ENCODE results near the gene TRIOBP.
"Not testable (repeated sequence)": the region's sequence is repeated elsewhere in the genome, so short reads cannot be mapped to it uniquely, and the experiment has no call there.

The TRIOBP gene, protein sequence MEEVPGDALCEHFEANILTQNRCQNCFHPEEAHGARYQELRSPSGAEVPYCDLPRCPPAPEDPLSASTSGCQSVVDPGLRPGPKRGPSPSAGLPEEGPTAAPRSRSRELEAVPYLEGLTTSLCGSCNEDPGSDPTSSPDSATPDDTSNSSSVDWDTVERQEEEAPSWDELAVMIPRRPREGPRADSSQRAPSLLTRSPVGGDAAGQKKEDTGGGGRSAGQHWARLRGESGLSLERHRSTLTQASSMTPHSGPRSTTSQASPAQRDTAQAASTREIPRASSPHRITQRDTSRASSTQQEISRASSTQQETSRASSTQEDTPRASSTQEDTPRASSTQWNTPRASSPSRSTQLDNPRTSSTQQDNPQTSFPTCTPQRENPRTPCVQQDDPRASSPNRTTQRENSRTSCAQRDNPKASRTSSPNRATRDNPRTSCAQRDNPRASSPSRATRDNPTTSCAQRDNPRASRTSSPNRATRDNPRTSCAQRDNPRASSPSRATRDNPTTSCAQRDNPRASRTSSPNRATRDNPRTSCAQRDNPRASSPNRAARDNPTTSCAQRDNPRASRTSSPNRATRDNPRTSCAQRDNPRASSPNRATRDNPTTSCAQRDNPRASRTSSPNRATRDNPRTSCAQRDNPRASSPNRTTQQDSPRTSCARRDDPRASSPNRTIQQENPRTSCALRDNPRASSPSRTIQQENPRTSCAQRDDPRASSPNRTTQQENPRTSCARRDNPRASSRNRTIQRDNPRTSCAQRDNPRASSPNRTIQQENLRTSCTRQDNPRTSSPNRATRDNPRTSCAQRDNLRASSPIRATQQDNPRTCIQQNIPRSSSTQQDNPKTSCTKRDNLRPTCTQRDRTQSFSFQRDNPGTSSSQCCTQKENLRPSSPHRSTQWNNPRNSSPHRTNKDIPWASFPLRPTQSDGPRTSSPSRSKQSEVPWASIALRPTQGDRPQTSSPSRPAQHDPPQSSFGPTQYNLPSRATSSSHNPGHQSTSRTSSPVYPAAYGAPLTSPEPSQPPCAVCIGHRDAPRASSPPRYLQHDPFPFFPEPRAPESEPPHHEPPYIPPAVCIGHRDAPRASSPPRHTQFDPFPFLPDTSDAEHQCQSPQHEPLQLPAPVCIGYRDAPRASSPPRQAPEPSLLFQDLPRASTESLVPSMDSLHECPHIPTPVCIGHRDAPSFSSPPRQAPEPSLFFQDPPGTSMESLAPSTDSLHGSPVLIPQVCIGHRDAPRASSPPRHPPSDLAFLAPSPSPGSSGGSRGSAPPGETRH (N-terminal part only)

DNA sequence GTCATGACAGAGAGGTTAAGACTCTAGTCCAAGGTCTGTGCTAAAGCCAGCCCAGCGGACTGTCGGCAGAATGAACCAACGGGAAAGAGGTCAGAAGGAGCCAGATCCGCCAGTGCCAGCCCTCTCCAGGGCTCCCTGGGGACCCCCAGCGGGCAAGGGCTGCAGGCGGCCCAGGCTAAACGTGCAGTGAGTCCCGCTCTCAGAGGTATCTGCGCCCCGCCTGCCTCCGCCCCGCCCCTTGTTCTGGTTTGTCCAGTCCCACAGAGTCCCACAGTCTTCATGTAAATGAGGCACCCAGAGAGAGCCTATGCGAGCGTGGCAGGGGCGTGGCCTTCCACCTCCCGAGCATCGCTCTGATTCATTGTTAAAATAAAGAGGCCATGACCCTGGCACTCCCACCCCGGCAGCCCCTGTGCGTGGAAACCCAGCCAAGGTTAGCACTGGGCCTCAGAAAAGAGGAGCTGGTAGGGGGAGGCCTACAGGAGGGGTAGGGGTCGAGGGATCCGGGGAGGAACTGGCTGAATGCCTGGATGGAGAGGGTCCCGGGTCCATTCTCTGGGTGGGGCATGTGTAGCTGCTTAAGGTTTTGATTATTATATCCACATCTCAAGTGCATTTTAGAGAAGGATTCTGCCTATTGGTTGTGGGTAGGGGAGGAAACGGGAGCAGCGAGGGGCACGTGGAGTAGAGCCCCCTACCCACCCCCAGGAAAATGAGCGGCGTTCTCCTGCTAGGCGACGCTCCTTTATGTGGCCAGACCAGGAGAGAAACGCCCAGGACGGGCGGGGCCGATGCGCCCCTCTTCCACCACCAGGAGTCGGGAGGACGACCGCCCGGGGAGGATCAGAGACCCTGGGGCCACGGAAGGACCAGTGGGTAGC, at the start of gene TRIOBP:
TRIOBP (plus strand) TSS at position 392 of the 881 bp plus-strand sequence. CDS start 4,318 bp downstream, outside the sequence.
- DNase-seq (ENCODE audit: low read depth in 2 of 2, low spot score in 1 of 2), result peak; percentile 52 to 71

GRCh38 chr22:37647317-37647716, 49.5 kb upstream of the TRIOBP start:
- no peak for DNase-seq (ENCODE audit: low read depth in 2 of 2, low spot score in 1 of 2)

DNA sequence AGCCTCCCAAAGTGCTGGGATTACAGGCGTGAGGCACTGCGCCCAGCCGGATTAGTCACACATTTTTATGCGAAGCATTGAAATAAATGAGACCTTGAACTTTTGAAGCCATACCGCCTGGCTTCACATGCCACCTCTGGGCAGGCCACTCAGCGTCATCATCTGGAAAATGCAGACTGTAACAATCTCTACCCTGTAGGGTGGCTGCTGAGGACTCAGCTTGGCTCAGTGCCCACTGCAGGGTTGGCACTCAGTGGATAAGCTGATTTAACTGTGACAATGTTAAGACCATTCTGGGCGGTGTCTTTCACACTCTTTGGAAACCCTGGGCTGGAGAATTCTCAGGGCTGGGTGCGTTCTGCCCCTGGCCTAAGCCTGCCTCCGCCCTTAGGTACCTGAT, 48.9 kb upstream of the TRIOBP start:
- DNase-seq (ENCODE audit: low read depth in 2 of 2, low spot score in 1 of 2), result no peak

- DNase-seq (ENCODE audit: low read depth in 2 of 2, low spot score in 1 of 2), result no peak
These were observed 46.2 kb upstream of the TRIOBP start for GRCh38 chr22:37650463-37651136.

DNA sequence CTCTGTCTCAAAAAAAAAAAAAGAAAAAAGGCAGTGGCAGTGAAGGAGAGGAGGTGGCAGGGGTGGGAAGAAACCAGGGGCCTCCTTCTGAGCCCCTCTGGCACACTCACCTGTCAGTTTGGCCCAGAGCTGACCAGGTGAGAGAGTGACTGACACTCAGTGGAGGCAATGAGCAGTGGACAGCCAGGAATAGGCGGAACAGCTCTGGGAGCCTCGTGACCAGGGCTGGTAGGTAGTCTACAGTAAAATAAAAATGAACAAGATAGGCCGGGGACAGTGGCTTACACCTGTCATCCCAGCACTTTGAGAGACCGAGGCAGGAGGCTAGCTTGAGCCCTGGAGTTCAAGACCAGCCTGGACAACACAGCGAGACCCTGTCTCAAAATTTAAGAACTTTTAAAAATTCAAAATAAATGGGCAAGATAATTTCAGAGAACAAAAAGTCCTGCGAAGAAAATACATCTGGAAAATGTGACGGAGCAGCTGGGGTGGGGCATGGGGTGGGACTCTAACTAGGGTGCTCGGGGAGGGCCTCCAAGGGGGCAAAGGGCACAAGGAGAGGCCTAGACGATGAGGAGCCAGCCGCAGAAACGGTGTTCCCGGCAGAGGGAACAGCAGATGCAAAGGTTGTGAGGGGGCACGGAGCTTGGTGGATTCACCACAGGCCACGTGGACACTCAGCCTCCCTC, 42.1 kb upstream of the TRIOBP start:
- DNase-seq (ENCODE audit: low read depth in 2 of 2, low spot score in 1 of 2), result no peak

- DNase-seq (ENCODE audit: low read depth in 2 of 2, low spot score in 1 of 2), result no peak
These were observed 41.6 kb upstream of the TRIOBP start for GRCh38 chr22:37655252-37655563.

DNA sequence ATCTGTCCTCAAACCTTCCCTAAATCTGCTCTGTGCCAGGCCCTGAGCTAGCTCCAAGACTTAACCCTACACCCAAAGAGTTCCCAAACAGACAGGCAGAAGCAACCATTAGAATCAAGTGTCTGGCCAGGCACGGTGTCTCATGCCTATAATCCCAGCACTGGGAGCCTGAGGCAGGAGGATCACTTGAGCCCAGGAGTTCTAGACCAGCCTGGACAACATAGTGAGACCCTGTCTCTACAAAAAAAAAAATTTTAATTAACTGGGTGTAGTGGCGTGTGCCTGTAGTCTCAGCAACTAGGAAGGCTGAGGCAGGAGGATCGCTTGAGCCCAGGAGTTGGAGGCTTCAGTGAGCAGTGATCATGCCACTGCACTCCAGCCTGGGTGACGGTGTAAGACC, 40.3 kb upstream of the TRIOBP start:
- DNase-seq (ENCODE audit: low read depth in 2 of 2, low spot score in 1 of 2), result not testable (repeated sequence)

- no peak for DNase-seq (ENCODE audit: low read depth in 2 of 2, low spot score in 1 of 2)
These were observed 39.2 kb upstream of the TRIOBP start for GRCh38 chr22:37657590-37658132.

DNA sequence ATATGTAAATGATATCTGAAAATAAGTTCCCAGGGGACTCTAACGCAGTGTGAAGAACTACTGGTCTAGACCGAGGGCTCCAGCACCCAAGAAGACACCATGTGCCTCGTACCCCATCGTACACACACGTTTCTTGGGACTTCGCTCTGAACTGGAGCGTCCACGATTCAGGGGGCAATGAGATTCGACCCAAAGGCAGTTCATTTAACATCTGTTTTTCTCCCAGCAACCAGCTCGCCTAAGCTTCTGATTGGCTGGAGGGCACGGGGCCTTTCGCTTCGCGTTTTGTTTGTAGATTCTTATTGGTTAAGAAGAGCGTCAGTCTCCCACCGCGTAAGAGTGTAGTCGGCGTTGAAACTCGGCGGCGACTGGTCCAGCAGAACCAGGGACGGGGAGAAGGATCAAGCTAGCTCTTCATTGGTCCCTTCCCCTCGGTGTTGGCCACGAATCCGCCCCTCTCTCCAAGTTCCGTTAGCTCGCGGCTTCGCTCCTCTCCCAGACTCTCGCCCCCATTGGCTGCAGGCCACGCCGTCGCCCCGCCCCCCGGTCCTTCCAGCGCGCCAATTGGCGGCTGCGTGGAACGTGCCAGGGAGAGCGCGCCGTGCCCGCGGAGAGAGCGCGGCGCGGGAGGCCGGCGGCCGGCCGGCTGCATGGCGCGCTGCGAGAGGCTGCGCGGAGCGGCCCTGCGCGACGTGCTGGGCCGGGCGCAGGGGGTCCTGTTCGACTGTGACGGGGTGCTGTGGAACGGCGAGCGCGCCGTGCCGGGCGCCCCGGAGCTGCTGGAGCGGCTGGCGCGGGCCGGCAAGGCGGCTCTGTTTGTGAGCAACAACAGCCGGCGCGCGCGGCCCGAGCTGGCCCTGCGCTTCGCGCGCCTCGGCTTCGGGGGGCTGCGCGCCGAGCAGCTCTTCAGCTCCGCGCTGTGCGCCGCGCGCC, 38.4 kb upstream of the TRIOBP start, which contains the start of gene PDXP:
PDXP (plus strand) TSS at position 591 of the 933 bp plus-strand sequence; CDS start at position 651, 60 bp downstream.
- peak; percentile 91 to 96 for DNase-seq (ENCODE audit: low read depth in 2 of 2, low spot score in 1 of 2)

DNA sequence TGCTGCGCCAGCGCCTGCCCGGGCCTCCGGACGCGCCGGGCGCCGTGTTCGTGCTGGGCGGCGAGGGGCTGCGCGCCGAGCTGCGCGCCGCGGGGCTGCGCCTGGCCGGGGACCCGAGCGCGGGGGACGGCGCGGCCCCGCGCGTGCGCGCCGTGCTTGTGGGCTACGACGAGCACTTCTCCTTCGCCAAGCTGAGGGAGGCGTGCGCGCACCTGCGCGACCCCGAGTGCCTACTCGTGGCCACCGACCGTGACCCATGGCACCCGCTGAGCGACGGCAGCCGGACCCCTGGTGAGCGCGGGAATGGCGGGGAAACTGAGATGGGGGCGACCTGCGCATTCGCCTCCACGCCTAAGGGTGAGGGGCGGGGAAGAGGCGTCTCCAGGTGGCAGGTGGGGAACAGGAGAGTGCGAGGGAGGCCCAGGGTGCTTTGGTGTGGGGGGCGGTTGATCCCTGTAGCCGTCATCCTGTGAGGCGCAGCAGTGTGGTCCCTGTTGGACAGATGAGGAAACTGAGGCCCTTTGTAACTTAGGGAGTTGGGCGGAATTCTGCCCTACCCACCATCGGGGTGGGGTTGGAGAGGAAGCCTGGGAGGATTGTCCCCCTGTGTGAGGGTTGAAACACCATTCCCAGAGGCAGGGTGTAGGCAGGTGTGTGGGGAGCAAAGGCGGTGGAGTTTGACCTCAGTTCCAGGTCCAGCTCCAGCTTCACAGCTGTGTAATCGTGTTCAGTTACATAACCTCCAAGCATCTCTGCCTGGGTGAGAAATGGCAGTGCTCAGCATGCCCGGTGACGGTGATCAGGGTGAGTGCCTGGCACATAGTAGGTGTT, 37.6 kb upstream of the TRIOBP start:
- peak in 1 of 2 donors; percentile 18 for DNase-seq (ENCODE audit: low read depth in 2 of 2, low spot score in 1 of 2)

- DNase-seq (ENCODE audit: low read depth in 2 of 2, low spot score in 1 of 2), result no peak
These were observed 36.7 kb upstream of the TRIOBP start for GRCh38 chr22:37659897-37660708.

DNA sequence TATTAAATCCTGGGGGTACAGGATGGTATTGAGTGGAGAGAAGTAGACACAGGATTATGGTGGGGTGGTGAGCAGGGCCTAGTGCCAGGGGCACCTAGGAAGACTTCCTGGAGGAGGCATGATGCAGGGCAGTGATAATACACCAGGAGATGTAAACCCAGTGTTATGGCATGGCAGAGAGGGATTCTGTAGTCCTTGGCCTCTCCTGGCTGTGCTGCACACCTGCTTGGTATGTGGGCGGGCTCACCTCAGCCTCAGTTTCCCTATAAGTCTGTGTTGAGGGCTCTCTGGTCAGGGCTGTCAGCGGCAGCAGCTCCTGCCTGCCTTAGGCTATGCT, 36.2 kb upstream of the TRIOBP start:
- DNase-seq (ENCODE audit: low read depth in 2 of 2, low spot score in 1 of 2), result no peak

GRCh38 chr22:37661160-37661924, 35.5 kb upstream of the TRIOBP start:
- no peak for DNase-seq (ENCODE audit: low read depth in 2 of 2, low spot score in 1 of 2)

GRCh38 chr22:37662039-37662438, 34.8 kb upstream of the TRIOBP start:
- DNase-seq (ENCODE audit: low read depth in 2 of 2, low spot score in 1 of 2), result no peak

DNA sequence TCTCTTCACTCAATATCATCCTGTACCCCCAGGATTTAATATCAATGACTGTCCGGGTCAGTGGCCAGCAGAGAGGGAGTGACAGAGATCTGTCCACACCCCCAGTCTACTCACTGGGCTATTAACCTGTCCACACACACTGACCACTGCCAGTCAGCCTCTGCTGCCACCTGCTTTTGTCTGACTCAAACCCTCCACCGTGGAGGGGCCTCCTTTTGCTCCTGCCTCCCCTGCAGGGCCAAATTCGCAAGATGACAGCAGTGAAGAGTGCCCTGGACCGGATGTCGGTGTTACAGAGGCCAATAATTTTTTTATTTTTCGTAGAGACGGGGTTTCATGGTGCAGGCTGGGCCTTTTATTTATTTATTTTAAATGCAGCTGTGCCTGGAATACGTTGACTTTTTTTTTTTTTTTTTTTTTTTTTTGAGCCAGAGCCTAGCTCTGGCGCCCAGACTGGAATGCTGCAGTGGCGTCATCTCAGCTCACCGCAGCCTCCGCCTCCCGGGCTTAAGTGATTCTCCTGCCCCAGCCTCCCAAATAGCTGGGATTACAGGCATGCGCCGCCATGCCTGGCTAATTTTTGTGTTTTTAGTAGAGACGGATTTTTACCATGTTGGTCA, 33.2 kb upstream of the TRIOBP start:
- no peak for DNase-seq (ENCODE audit: low read depth in 2 of 2, low spot score in 1 of 2)
